SK-N-DZ (cell line): ENCODE measurements around the gene UBE2Q1. TPM values are rescaled to one million over a fixed set of nuclear protein-coding genes. Genes with fewer than 3 reads are reported as not detected.

Experiments
- DNase-seq: peaks from one replicate; pipeline ENCODE4 v3.0.0-alpha.2; 2015; ENCODE audit warnings: low spot score
- polyA plus RNA-seq, 2 experiments: library from polyadenylated mRNA; depleted of rRNA; stranded (reverse); fragments of >200 nt; gene quantifications; 2 replicates each; pipeline ENCODE4 v1.2.3, GENCODE V29; 2014

The UBE2Q1 gene
- polyA plus RNA-seq (2014; cell fraction: cytosol; rRNA removed): 68.2 and 69.0 TPM in 2 replicates
- 74.3 and 89.7 TPM in 2 replicates for polyA plus RNA-seq (2014; cell fraction: nucleus; rRNA removed)

DNA sequence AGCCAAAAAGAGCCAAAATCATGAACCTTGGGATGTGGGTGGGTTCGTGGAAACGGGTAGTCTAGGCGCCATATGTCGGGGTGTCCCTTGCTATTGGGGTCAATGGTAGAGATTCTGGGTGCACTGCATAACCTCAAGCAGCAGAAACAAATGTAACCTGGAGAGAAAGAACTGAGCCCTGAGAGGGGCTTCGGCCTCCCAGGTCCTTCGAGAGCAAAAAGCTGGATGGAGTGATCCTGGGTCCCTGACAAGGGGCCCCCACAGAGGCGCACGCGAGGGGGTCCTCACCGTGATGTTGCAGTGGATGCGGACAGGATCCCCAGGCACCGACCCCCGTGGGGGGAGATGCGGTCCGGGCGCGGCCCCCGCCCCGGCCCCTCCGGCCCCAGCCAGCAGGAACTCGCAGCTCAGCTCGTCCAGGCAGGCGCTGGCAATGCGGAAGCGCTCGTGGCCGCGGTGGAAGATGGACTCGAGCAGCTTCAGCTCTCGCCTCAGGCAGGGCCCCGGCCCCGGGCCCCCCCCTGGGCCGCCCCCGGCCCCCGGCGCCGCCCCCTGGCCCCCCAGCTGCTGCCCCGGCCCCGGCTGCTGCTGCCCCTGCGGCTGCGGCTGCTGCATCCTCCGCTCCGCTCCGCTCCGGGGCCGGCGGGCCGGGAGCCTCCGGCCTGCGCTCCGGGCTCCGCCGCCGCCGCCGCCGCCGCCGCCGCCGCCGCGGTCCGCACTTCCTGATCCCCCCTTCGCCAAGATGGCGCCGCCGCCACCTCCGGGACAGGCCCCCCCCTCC is at the start of gene UBE2Q1:
Gene UBE2Q1, minus strand, starts transcription at position 724 of the 781 bp plus-strand sequence. Its CDS starts 109 bp downstream, at position 615.
- no peak for DNase-seq

- peak; percentile 68 for DNase-seq
Measured at GRCh38 chr1:154607609-154608396, 49.3 kb upstream of the UBE2Q1 start, which contains the start of gene ADAR. Gene ADAR (minus strand): TSS chr1:154608186. CDS start chr1:154608006, 180 bp downstream.

GRCh38 chr1:154607106-154607608 is 48.7 kb upstream of the UBE2Q1 start:
- no peak for DNase-seq

- no peak for DNase-seq
Measured at GRCh38 chr1:154605534-154605933, 47.1 kb upstream of the UBE2Q1 start.

- no peak for DNase-seq
Measured at GRCh38 chr1:154603317-154603716, 44.9 kb upstream of the UBE2Q1 start.

GRCh38 chr1:154599658-154600057 is 41.2 kb upstream of the UBE2Q1 start:
- DNase-seq: no peak

GRCh38 chr1:154598871-154599635 is 40.6 kb upstream of the UBE2Q1 start:
- no peak for DNase-seq

DNA sequence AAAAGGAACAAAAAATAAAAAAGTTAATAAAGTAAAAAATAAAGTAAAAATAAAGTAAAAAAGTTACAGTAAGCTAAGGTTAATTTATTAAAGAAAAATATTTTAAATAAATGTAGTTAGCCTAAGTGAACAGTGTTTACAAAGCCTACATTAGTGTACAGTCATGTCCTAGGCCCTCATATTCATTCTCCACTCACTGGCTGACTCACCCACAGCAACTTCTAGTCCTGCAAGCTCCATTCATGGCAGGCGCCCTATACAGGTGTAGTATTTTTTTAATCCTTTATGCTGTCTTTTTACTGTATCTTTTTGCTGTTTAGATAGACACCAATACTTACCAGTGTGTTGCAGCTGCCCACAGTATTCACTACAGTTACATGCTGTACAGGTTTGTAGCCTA is 37.2 kb upstream of the UBE2Q1 start:
- no peak for DNase-seq

DNA sequence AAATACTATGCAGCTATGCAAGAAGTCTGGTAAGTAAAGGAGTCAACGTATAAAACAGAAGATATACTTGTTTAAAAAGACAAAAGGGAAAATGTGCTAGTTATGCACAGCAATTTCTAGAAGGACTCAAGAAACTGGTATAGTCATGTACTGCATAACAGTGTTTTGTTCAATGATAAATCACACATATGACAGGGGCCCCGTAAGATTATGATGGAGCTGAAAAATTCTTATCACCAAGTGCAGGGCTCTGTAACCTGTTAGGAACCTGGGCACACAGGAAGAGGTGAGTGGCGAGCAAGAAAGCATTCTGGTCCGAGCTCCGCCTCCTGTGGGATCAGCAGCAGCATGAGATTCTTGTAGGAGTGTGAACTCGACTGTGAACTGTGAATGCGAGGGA is 36.3 kb upstream of the UBE2Q1 start:
- DNase-seq: no peak

GRCh38 chr1:154593390-154593789 is 34.9 kb upstream of the UBE2Q1 start:
- DNase-seq: no peak

DNA sequence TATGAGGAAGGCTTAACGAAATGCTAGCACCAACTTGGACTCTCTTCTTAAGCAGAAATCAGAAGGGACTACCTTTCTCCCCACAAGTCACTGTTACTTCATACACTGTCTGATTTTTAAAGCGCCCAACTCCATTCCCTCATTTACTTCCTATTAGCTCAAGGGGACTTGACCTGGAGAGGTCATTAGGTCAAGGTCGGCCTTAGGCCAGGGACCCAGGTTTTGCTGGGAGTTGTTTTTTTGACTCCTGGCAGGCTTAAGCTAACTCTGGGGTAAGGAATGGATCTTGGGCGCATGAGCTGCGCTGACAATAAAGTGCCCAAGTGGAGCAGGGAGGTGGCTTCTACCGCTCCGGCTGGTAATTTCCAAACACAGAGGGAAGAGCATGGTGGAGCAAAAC is 32.7 kb upstream of the UBE2Q1 start:
- DNase-seq: no peak

- DNase-seq: no peak
Measured at GRCh38 chr1:154590756-154591155, 32.3 kb upstream of the UBE2Q1 start.

- DNase-seq: no peak
Measured at GRCh38 chr1:154589780-154590179, 31.3 kb upstream of the UBE2Q1 start.

GRCh38 chr1:154586641-154587040 is 28.2 kb upstream of the UBE2Q1 start:
- no peak for DNase-seq

DNA sequence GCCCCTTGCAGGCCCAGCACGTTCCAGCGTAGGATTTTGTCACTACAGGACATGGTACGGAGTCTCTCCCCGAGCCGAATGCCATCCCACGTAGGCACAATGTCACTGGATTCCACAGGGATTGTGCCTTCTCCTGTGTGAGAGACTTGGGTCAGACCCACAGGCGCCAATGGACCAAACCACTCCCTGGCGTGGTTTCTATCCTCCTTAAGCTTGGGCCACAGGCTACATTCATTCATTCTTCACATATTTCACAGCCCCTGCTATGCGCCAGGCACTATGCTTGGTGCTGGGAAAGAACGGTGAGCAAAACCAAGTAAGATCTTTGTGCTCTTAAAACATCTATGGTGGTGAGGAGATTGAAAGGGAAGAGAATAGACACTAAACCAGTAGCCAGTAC is 27.8 kb upstream of the UBE2Q1 start:
- DNase-seq: no peak

DNA sequence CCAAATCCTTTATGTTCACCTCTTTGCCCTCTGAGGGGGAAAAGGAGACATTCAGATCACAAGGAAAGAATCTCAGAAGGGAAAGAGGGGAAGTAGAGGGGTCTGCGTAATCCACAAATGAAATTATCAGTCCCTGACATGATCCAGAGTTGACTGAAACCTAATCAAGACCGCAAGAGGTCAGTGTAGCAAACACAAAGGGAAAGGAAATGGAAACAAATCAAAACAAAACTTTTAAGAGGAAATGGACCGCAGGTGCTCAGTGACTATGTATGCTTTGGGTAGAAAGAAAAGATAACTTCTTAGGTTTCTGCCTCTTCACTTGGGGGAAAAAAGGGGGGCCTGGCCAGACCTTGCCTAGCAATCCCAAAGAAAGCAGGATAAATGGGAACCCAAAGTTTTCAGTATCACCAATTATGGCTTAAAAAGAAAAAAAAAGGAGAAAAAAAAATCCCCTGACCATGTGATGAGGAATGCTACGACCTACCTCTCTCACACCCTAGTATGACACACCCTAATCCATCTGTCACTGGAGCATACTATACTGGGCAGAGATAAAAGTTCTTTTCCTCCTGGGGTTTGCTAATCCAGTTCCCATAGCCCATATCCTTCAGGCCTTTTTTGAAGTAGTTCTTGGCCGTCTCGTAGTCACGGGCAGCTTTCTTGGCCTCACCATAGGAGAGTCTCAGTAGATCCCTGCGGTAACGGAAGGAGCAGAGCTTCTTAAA is 26.0 kb upstream of the UBE2Q1 start:
- no peak for DNase-seq

- no peak for DNase-seq
Measured at GRCh38 chr1:154583773-154584172, 25.3 kb upstream of the UBE2Q1 start.

DNA sequence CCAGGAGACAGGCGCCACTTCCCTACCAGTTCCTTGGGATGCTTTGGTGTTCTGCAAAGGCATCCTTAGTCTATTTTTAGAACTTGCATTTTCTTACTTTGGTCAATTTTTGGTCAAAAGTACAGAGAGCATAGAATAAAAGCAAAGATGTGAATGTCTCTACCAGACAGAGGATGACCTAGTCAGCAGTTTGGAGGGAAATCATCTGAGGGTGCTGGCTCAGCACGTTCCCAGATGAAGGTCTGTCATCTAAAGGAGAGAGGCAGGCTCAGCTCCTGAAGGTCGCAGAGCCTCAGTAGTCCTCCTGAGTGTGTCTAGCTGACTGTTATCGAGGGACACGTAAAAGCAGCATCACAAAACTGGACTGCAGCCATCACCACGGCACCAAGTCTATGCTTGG is 24.4 kb upstream of the UBE2Q1 start:
- DNase-seq: no peak

DNA sequence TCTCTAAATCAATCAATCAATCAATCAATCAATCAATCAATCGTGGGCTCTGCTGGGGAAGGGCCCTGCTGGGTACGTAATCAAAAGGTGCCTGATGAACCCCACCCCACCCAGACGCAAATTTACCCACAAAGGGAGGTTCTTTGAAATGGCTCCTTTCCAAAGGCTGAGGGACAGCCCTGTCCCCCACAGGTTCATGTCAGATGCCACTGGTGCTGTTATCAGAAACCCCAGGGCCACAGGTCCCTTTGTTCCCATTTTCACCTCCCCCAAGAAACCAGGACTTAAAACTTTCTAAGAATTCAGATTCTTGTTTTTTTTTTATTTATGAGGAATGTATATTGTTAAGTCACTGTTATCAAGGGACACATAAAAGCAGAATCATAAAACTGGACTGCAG is 23.3 kb upstream of the UBE2Q1 start:
- DNase-seq: no peak

DNA sequence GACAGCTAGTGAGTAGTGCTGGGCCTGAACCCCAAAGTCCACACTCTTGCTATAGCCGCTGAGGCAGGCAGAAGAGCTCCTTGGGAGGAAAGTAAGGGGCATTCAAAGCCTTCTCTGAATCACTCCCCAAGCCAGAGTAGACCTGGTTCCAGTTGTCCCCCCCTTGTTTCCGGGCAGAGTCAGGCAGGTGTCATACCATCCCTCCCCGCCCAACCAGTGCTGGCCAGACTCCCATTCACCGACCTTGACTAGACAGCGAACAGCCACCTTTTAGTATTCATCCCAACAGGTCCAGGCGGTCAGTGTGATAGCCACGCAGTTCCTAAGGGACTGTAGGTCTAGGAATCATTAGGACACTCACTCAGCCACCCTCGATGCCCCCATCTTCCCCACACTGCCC is 20.9 kb upstream of the UBE2Q1 start:
- DNase-seq: no peak

GRCh38 chr1:154578058-154578418 is 19.6 kb upstream of the UBE2Q1 start:
- no peak for DNase-seq
